Upper lobe of left lung (tissue), 6 donors: ENCODE data around the gene NAE1. TPM values are rescaled to one million over a fixed set of nuclear protein-coding genes. Genes with fewer than 3 reads are reported as not detected.

Source experiments
- ATAC-seq, 2 donors: fragments of 200-7000 bp; cut with Tn5 transposase; one replicate each; pipeline ENCODE4 v1.9.1; 2022; ENCODE audit warnings: mild to moderate bottlenecking in 2 of 2, moderate library complexity in 2 of 2; ENCODE audit not compliant: low FRiP score in 2 of 2
- DNase-seq, 2 donors: peaks; one replicate each; pipeline ENCODE4 v3.0.0-alpha.2; 2019 to 2020
- H3K27ac ChIP-seq, 4 donors: fragments of 200-600 bp; sonication (generic); one replicate each; pipeline ENCODE4 v1.5.1; 2016 to 2019
- H3K27me3 ChIP-seq, 4 donors: fragments of 200-600 bp; sonication (generic); one replicate each; pipeline ENCODE4 v1.5.1; 2017 to 2019
- H3K36me3 ChIP-seq, 4 donors: fragments of 200-600 bp; sonication (generic); one replicate each; pipeline ENCODE4 v1.5.1; 2016 to 2019
- H3K4me1 ChIP-seq, 4 donors: fragments of 200-600 bp; sonication (generic); one replicate each; pipeline ENCODE4 v1.5.1; 2018 to 2019
- H3K4me3 ChIP-seq, 4 donors: fragments of 200-600 bp; sonication (generic); one replicate each; pipeline ENCODE4 v1.5.1; 2017 to 2019; ENCODE audit warnings: mild to moderate bottlenecking in 2 of 4, moderate library complexity in 1 of 4
- H3K9me3 ChIP-seq, 4 donors: fragments of 200-600 bp; sonication (generic); one replicate each; pipeline ENCODE4 v1.5.1; 2018 to 2019
- EP300 ChIP-seq, 4 donors: sonication (generic); formaldehyde crosslinking; IDR thresholded peaks; one replicate each; pipeline ENCODE4 v1.5.1; 2017; ENCODE audit warnings: antibody characterized with exemption in 4 of 4, control low read depth in 2 of 4
- POLR2A ChIP-seq, 4 donors: fragments of 450-650 bp; IDR thresholded peaks; one replicate each; pipeline ENCODE4 v1.5.1; 2016 to 2017; ENCODE audit warnings: antibody characterized with exemption in 4 of 4, mild to moderate bottlenecking in 2 of 4
- POLR2AphosphoS5 ChIP-seq, 2 donors: sonication (generic); formaldehyde crosslinking; IDR thresholded peaks; one replicate each; pipeline ENCODE4 v1.5.1; 2017; ENCODE audit warnings: antibody characterized with exemption in 2 of 2
- WGBS, 2 donors: methylation state at CpG; one replicate each; pipeline ENCODE4 v1.1.5; 2017 to 2018; 5-methylcytosine and 5-hydroxymethylcytosine counted together
- total RNA-seq, 6 donors: library from RNA; depleted of rRNA in 4 of 6; stranded (reverse); fragments of >200 nt in 4 of 6; gene quantifications; one replicate each; pipeline versions ENCODE4 v1.1.0 to v1.2.1, GENCODE V29; 2016 to 2021
- TF ChIP-seq, protein P1 (sequence below), 6 experiments: fragments of 450-650 bp in 4 of 6; fragments of 200-600 bp in 2 of 6; sonication (generic) in 2 of 6; IDR thresholded peaks; one replicate each; pipeline ENCODE4 v1.5.1; 2016 to 2019; ENCODE audit warnings: antibody characterized with exemption in 6 of 6
- donor health status: DM: no; HTN: no; CAD: no; lungs with moderate emphysema.
- donor health status: DM: no; HTN: yes; CAD: no; lungs with severe emphysema.

Gene NAE1
- total RNA-seq, result 10 to 100 TPM; 12.9 to 48.7 (median 34.0) TPM

GRCh38 chr16:66830422-66831404 lies at the start of gene NAE1:
TSS of gene NAE1 (minus strand) at chr16:66830976. CDS start at chr16:66830899, 77 bp downstream.
- H3K4me3 ChIP-seq, result peak within 1 kb of the TSS; percentile 75 to 99 (median 94)
- no peaks in the 10 kb centered on the region for H3K9me3 ChIP-seq
- peaks cover 6 to 19% (median 10%) of the 10 kb centered on the region in 4 donors for H3K36me3 ChIP-seq
- DNase-seq, result peak; percentile 89 to 99
- ATAC-seq, result peak; percentile 97 to 99
- peak within 1 kb of the TSS; percentile 83 to 97 (median 91) for H3K27ac ChIP-seq
- no peaks in the 10 kb centered on the region for H3K27me3 ChIP-seq
- 0 to 3% methylated on average over 15 to 23 of the region's 84 CpGs for WGBS, 2 donors
- peaks cover 11 to 18% (median 15%) of the 10 kb centered on the region in 4 donors for H3K4me1 ChIP-seq
- TF ChIP-seq POLR2AphosphoS5 (IDR thresholded peaks at IDR 0.05) (peak; percentile 88 to 92), EP300 (IDR thresholded peaks at IDR 0.05) (no peak), POLR2A (IDR thresholded peaks at IDR 0.05) (peak in 3 of 4 donors; percentile 86 to 94 (median 86))
- TF ChIP-seq, protein P1, sequence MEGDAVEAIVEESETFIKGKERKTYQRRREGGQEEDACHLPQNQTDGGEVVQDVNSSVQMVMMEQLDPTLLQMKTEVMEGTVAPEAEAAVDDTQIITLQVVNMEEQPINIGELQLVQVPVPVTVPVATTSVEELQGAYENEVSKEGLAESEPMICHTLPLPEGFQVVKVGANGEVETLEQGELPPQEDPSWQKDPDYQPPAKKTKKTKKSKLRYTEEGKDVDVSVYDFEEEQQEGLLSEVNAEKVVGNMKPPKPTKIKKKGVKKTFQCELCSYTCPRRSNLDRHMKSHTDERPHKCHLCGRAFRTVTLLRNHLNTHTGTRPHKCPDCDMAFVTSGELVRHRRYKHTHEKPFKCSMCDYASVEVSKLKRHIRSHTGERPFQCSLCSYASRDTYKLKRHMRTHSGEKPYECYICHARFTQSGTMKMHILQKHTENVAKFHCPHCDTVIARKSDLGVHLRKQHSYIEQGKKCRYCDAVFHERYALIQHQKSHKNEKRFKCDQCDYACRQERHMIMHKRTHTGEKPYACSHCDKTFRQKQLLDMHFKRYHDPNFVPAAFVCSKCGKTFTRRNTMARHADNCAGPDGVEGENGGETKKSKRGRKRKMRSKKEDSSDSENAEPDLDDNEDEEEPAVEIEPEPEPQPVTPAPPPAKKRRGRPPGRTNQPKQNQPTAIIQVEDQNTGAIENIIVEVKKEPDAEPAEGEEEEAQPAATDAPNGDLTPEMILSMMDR (IDR thresholded peaks at IDR 0.05), result peak; percentile 90 to 99 (median 98)

GRCh38 chr16:66878067-66878466 lies 47.3 kb upstream of the NAE1 start:
- DNase-seq (no peak), ATAC-seq (no peak)
- peaks cover 8 to 35% (median 24%) of the 10 kb centered on the region in 4 donors for H3K4me1 ChIP-seq
- H3K27me3 ChIP-seq, result no peaks in the 10 kb centered on the region
- H3K9me3 ChIP-seq, result no peaks in the 10 kb centered on the region
- H3K36me3 ChIP-seq, result no peaks in the 10 kb centered on the region
- WGBS, 2 donors, result 35 to 61% methylated on average over 3 to 5 of the region's 5 CpGs
- no peak overlapping the region for H3K27ac ChIP-seq
- TF ChIP-seq POLR2AphosphoS5 (IDR thresholded peaks at IDR 0.05), result no peak
- no peak for TF ChIP-seq EP300 (IDR thresholded peaks at IDR 0.05)
- TF ChIP-seq, protein P1 (IDR thresholded peaks at IDR 0.05), result no peak
- no peak for TF ChIP-seq POLR2A (IDR thresholded peaks at IDR 0.05)
- H3K4me3 ChIP-seq, result no peak overlapping the region

DNA sequence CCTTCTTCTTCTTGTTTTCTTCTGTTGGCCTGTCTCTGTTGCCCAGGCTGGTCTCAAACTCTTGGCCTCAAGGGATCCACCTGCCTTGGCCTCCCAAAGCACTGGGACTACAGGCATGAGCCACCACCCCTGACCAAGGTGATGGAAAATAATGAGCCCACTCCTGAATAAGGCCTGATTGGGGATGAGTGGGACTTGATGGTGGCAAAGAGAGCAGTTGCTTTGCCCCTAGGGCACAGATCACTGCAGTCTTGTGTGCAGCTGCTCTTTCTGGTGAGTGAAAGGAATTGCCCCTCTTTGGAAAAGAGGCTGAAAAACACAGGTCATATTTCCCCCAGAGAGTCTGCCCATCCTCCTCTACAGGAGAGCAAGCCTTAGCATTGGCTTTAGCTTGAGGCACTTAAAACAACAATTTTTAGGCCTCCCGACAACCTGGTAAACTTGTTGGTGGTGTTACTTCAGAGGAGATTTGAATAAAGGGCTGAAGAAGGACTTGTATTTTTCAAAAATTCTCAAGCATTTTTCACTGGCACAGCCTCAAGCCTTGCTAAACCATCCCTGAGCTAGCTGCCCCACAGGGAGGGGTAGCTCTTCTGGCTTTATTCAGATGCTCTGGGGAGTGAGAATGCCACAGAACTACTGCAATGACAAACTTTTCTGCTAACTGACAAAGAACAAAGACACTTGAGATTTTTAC lies 43.5 kb upstream of the NAE1 start:
- no peak for DNase-seq
- 50% methylated on average over 1 of the region's 1 CpG for WGBS, 2 donors
- TF ChIP-seq EP300 (IDR thresholded peaks at IDR 0.05) (no peak), POLR2A (IDR thresholded peaks at IDR 0.05) (no peak), POLR2AphosphoS5 (IDR thresholded peaks at IDR 0.05) (no peak)
- TF ChIP-seq, protein P1 (IDR thresholded peaks at IDR 0.05), result no peak
- Histone ChIP-seq H3K9me3 (no peaks in the 10 kb centered on the region), H3K36me3 (no peaks in the 10 kb centered on the region), H3K4me3 (no peak overlapping the region), H3K27me3 (no peaks in the 10 kb centered on the region), H3K4me1 (peaks cover 10 to 17% (median 13%) of the 10 kb centered on the region in 4 donors), H3K27ac (peak overlapping the region in 3 of 4 donors; percentile 42 to 74 (median 69))
- ATAC-seq, result no peak

DNA sequence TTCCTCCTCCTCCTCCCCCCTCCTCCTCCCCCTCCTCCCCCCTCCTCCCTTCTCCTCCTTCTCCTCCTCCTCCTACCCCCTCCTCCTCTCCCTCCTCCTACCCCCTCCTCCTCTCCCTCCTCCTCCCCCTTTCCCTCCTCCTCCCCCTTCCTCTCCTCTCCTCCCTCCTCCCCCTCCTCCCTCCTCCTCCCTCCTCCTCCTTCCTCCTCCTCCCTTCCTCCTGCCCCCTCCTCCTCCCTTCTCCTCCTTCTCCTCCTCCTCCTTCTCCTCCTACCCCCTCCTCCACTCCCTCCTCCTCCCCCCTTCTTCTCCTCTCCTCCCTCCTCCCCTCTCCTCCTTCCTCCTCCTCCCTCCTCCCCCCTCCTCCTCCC lies 42.9 kb upstream of the NAE1 start:
- no peak for ATAC-seq
- DNase-seq, result no peak
- H3K4me1 ChIP-seq, result peaks cover 10 to 17% (median 13%) of the 10 kb centered on the region in 4 donors
- peak overlapping the region in 3 of 4 donors; percentile 58 to 74 (median 69) for H3K27ac ChIP-seq
- H3K4me3 ChIP-seq, result no peak overlapping the region
- no peaks in the 10 kb centered on the region for H3K36me3 ChIP-seq
- no peaks in the 10 kb centered on the region for H3K27me3 ChIP-seq
- H3K9me3 ChIP-seq, result no peaks in the 10 kb centered on the region
- TF ChIP-seq, protein P1 (IDR thresholded peaks at IDR 0.05), result no peak
- TF ChIP-seq EP300 (IDR thresholded peaks at IDR 0.05) (no peak), POLR2AphosphoS5 (IDR thresholded peaks at IDR 0.05) (no peak), POLR2A (IDR thresholded peaks at IDR 0.05) (no peak)
